ENCODE data around the gene ABCC1.

DNA sequence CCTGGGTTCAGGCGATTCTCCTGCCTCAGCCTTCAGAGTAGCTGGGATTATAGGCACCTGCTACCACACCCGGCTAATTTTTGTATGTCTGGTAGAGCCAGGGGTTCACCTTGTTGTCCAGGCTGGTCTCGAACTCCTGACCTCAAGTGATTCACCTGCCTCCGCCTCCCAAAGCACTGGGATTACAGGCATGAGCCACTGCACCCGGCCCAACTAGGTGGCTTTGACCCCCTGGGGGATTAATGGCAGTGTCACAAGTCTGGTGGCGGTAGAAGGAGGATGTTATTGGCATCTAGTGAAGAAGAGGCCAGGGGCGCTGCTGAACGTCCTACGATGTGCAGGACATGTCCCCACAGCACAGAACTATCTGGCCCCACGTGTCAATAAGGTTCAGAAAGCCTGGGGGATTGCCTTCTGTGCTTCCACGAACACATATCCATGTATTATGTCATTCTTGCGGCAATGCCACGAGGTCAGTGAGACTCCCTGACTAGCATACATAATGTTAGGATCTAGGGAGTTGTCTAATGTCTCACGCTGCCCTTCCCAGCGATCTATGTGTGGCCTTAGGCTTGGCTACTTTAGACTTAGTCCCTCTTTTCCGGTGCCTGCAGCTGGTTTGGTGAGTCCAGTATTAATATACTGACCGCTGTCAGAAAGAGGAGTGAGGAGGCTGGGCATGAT lies 198.0 kb downstream of the ABCC1 start:
- TF ChIP-seq, protein P1, sequence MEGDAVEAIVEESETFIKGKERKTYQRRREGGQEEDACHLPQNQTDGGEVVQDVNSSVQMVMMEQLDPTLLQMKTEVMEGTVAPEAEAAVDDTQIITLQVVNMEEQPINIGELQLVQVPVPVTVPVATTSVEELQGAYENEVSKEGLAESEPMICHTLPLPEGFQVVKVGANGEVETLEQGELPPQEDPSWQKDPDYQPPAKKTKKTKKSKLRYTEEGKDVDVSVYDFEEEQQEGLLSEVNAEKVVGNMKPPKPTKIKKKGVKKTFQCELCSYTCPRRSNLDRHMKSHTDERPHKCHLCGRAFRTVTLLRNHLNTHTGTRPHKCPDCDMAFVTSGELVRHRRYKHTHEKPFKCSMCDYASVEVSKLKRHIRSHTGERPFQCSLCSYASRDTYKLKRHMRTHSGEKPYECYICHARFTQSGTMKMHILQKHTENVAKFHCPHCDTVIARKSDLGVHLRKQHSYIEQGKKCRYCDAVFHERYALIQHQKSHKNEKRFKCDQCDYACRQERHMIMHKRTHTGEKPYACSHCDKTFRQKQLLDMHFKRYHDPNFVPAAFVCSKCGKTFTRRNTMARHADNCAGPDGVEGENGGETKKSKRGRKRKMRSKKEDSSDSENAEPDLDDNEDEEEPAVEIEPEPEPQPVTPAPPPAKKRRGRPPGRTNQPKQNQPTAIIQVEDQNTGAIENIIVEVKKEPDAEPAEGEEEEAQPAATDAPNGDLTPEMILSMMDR (IDR thresholded peaks at IDR 0.05; ENCODE audit: low read depth, low read length, poor library complexity, severe bottlenecking) = no peak
- no peak for TF ChIP-seq EZH2phosphoT487 (IDR thresholded peaks at IDR 0.05; ENCODE audit: borderline replicate concordance, low read length)

Data from DOHH2 (cell line).